Activated naive CD8-positive, alpha-beta T cell treated with anti-CD3 and anti-CD28 coated beads, Interleukin-2, amount 50 U/mL, for 24 hours (primary cell): ENCODE results near the gene ATG9B.
A peak's percentile ranks its signal among the peaks of the same experiment; 100 is the strongest.
"Not testable (repeated sequence)": the region's sequence is repeated elsewhere in the genome, so short reads cannot be mapped to it uniquely, and the experiment has no call there.

Experiments used
- ATAC-seq: fragments of 150-1000 bp; cut with Tn5 transposase; one replicate; pipeline ENCODE4 v1.10.0; 2021
- DNase-seq: peaks from one replicate; pipeline ENCODE4 v3.0.0; 2021
- H3K27ac Mint-ChIP-seq: one replicate; pipeline ENCODE4 v1.8.0; 2021; ENCODE audit warnings: mild to moderate bottlenecking, mixed read lengths
- H3K27me3 Mint-ChIP-seq: one replicate; pipeline ENCODE4 v1.8.0; 2021; ENCODE audit warnings: mixed read lengths
- H3K36me3 Mint-ChIP-seq: one replicate; pipeline ENCODE4 v1.8.0; 2021; ENCODE audit warnings: low read depth, mixed read lengths
- H3K4me1 Mint-ChIP-seq: one replicate; pipeline ENCODE4 v1.8.0; 2021; ENCODE audit warnings: mixed read lengths
- H3K4me3 Mint-ChIP-seq: one replicate; pipeline ENCODE4 v1.8.0; 2021; ENCODE audit warnings: mild to moderate bottlenecking, moderate library complexity, mixed read lengths
- H3K9me3 Mint-ChIP-seq: one replicate; pipeline ENCODE4 v1.8.0; 2021; ENCODE audit warnings: mixed read lengths

ATG9B gene

GRCh38 chr7:151034312-151035025, 10.2 kb upstream of the ATG9B start:
- Mint-ChIP-seq H3K4me3 (no peak overlapping the region), H3K9me3 (no peaks in the 10 kb centered on the region), H3K36me3 (peaks cover 8% of the 10 kb centered on the region), H3K27ac (no peak overlapping the region), H3K4me1 (peaks cover 17% of the 10 kb centered on the region), H3K27me3 (no peaks in the 10 kb centered on the region)
- no peak for DNase-seq
- ATAC-seq = no peak

- H3K27me3 Mint-ChIP-seq = no peaks in the 10 kb centered on the region
- peaks cover 17% of the 10 kb centered on the region for H3K4me1 Mint-ChIP-seq
- H3K27ac Mint-ChIP-seq = no peak overlapping the region
- H3K9me3 Mint-ChIP-seq = no peaks in the 10 kb centered on the region
- no peak overlapping the region for H3K4me3 Mint-ChIP-seq
- DNase-seq (no peak), ATAC-seq (no peak)
- H3K36me3 Mint-ChIP-seq = peaks cover 8% of the 10 kb centered on the region
These were observed 9.6 kb upstream of the ATG9B start for GRCh38 chr7:151033864-151034249.

GRCh38 chr7:151032936-151033863, 8.9 kb upstream of the ATG9B start:
- Mint-ChIP-seq H3K4me3 (no peak overlapping the region), H3K27ac (no peak overlapping the region), H3K27me3 (no peaks in the 10 kb centered on the region), H3K36me3 (peaks cover 10% of the 10 kb centered on the region), H3K9me3 (no peaks in the 10 kb centered on the region), H3K4me1 (peaks cover 13% of the 10 kb centered on the region)
- ATAC-seq = no peak
- no peak for DNase-seq

GRCh38 chr7:151031011-151031410, 6.7 kb upstream of the ATG9B start:
- Mint-ChIP-seq H3K4me3 (no peak overlapping the region), H3K27me3 (no peaks in the 10 kb centered on the region), H3K36me3 (peaks cover 8% of the 10 kb centered on the region)

GRCh38 chr7:151028948-151029501, 4.7 kb upstream of the ATG9B start:
- Mint-ChIP-seq H3K27ac (peak overlapping the region; percentile 96), H3K27me3 (no peaks in the 10 kb centered on the region), H3K9me3 (no peaks in the 10 kb centered on the region), H3K4me3 (peak overlapping the region; percentile 98), H3K36me3 (peaks cover 8% of the 10 kb centered on the region), H3K4me1 (peaks cover 23% of the 10 kb centered on the region)
- no peak for ATAC-seq
- DNase-seq = no peak

More at GRCh38 chr7:151031011-151031410, 6.7 kb upstream of the ATG9B start:
- no peak overlapping the region for H3K27ac Mint-ChIP-seq
- no peaks in the 10 kb centered on the region for H3K9me3 Mint-ChIP-seq
- DNase-seq (no peak), ATAC-seq (no peak)
- peaks cover 23% of the 10 kb centered on the region for H3K4me1 Mint-ChIP-seq

GRCh38 chr7:151028131-151028947, 4.0 kb upstream of the ATG9B start, which contains the start of gene ABCB8:
Gene ABCB8 (plus strand): TSS chr7:151028450. CDS start chr7:151028516, 66 bp downstream.
- H3K27ac Mint-ChIP-seq = peak within 1 kb of the TSS; percentile 96
- H3K9me3 Mint-ChIP-seq = no peaks in the 10 kb centered on the region
- ATAC-seq (peak; percentile 95), DNase-seq (peak; percentile 95)
- peaks cover 23% of the 10 kb centered on the region for H3K4me1 Mint-ChIP-seq
- H3K4me3 Mint-ChIP-seq = peak within 1 kb of the TSS; percentile 98
- H3K27me3 Mint-ChIP-seq = no peaks in the 10 kb centered on the region
- peaks cover 8% of the 10 kb centered on the region for H3K36me3 Mint-ChIP-seq

- H3K9me3 Mint-ChIP-seq, H3K27me3 Mint-ChIP-seq, ATAC-seq, DNase-seq, H3K36me3 Mint-ChIP-seq: not testable (repeated sequence)
- peaks cover 23% of the 10 kb centered on the region for H3K4me1 Mint-ChIP-seq
- H3K27ac Mint-ChIP-seq = peak overlapping the region; percentile 96
- peak overlapping the region; percentile 98 for H3K4me3 Mint-ChIP-seq
These were observed 3.4 kb upstream of the ATG9B start for GRCh38 chr7:151027728-151028130.

- peaks cover 23% of the 10 kb centered on the region for H3K4me1 Mint-ChIP-seq
- H3K36me3 Mint-ChIP-seq, ATAC-seq, H3K27me3 Mint-ChIP-seq, DNase-seq, H3K9me3 Mint-ChIP-seq: not testable (repeated sequence)
- H3K27ac Mint-ChIP-seq = peak overlapping the region; percentile 96
- H3K4me3 Mint-ChIP-seq = peak overlapping the region; percentile 98
These were observed 2.8 kb upstream of the ATG9B start for GRCh38 chr7:151026771-151027727.

- no peaks in the 10 kb centered on the region for H3K9me3 Mint-ChIP-seq
- no peak for ATAC-seq
- DNase-seq = no peak
- peaks cover 23% of the 10 kb centered on the region for H3K4me1 Mint-ChIP-seq
- H3K36me3 Mint-ChIP-seq = peaks cover 4% of the 10 kb centered on the region
- H3K27ac Mint-ChIP-seq = no peak overlapping the region
- no peak overlapping the region for H3K4me3 Mint-ChIP-seq
- peaks cover 6% of the 10 kb centered on the region for H3K27me3 Mint-ChIP-seq
These were observed 1.8 kb upstream of the ATG9B start for GRCh38 chr7:151025924-151026671.

GRCh38 chr7:151023232-151023631, 1.1 kb downstream of the ATG9B start:
- Mint-ChIP-seq H3K27ac (no peak overlapping the region), H3K27me3 (peaks cover 24% of the 10 kb centered on the region), H3K36me3 (no peaks in the 10 kb centered on the region), H3K4me1 (peaks cover 20% of the 10 kb centered on the region), H3K4me3 (no peak overlapping the region), H3K9me3 (no peaks in the 10 kb centered on the region)
- DNase-seq (no peak), ATAC-seq (no peak)

- Mint-ChIP-seq H3K36me3 (peaks cover 5% of the 10 kb centered on the region), H3K27me3 (peaks cover 27% of the 10 kb centered on the region), H3K9me3 (no peaks in the 10 kb centered on the region), H3K4me3 (no peak overlapping the region), H3K27ac (no peak overlapping the region), H3K4me1 (peaks cover 34% of the 10 kb centered on the region)
- DNase-seq = no peak
- ATAC-seq = no peak
These were observed 4.1 kb downstream of the ATG9B start for GRCh38 chr7:151020231-151020630.

- ATAC-seq (no peak), DNase-seq (no peak)
- Mint-ChIP-seq H3K4me1 (peaks cover 45% of the 10 kb centered on the region), H3K27me3 (peaks cover 27% of the 10 kb centered on the region), H3K36me3 (peaks cover 10% of the 10 kb centered on the region), H3K4me3 (peak overlapping the region; percentile 40), H3K9me3 (no peaks in the 10 kb centered on the region), H3K27ac (no peak overlapping the region)
These were observed 5.2 kb downstream of the ATG9B start for GRCh38 chr7:151019130-151019447.
